A549 (cell line): Measurements from ENCODE around the gene RLBP1. TPM values are rescaled to one million over a fixed set of nuclear protein-coding genes. Genes with fewer than 3 reads are reported as not detected.
A peak's percentile ranks its signal among the peaks of the same experiment; 100 is the strongest.

ENCODE experiments used
- ATAC-seq, 2 experiments: fragments of 200-7000 bp in 1 of 2; fragments of >200 bp in 1 of 2; cut with Nextera tagmentation in 1 of 2; cut with Tn5 transposase in 1 of 2; 3 replicates each; pipeline versions ENCODE4 v1.8.0 to v1.9.1; 2018 to 2020; ENCODE audit warnings: mild to moderate bottlenecking in 1 of 2, moderate library complexity in 1 of 2
- CTCF ChIA-PET: fragments of 300-600 bp; sonication (Branson Sonifier 250); formaldehyde crosslinking; extraction: SDS; loops from one replicate; lab custom pipeline; 2021; ENCODE audit warnings: antibody characterized with exemption, inconsistent platforms; lab: Yijun Ruan, JAX
- POLR2A ChIA-PET: fragments of 350-600 bp; formaldehyde crosslinking; extraction: SDS; loops from one replicate; lab custom pipeline; 2021; ENCODE audit warnings: antibody characterized with exemption, inconsistent platforms; lab: Yijun Ruan, JAX
- DNase-seq, 2 experiments: peaks; one replicate each; pipeline versions ENCODE4 v3.0.0 to v3.0.0-alpha.2; 2011 to 2016; ENCODE audit warnings: low read depth in 1 of 2, low spot score in 1 of 2
- FAIRE-seq: peaks from 2 replicates; lab custom pipeline; 2011; peaks lifted over from hg19 to GRCh38; lab: Jason Lieb, UNC
- H3K27ac ChIP-seq, 2 experiments: fragments of >200 bp; sonication (Bioruptor Twin); formaldehyde crosslinking; 3 replicates each; pipeline ENCODE4 v1.5.1; 2016 to 2017
- H3K4me1 ChIP-seq: fragments of >200 bp; sonication (Bioruptor Twin); formaldehyde crosslinking; 3 replicates; pipeline ENCODE4 v1.6.1; 2016
- H3K4me2 ChIP-seq: fragments of >200 bp; sonication (Bioruptor Twin); formaldehyde crosslinking; 3 replicates; pipeline ENCODE4 v1.6.1; 2016
- H3K4me3 ChIP-seq: fragments of >200 bp; sonication (Bioruptor Twin); formaldehyde crosslinking; 3 replicates; pipeline ENCODE4 v1.5.1; 2016
- H3K9me3 ChIP-seq: fragments of >200 bp; sonication (Bioruptor Twin); formaldehyde crosslinking; 3 replicates; pipeline ENCODE4 v1.6.1; 2016
- BHLHE40 ChIP-seq: IDR thresholded peaks from 2 replicates; pipeline ENCODE4 v1.6.1; 2012; ENCODE audit warnings: low read depth, low read length, inconsistent platforms
- CBX8 ChIP-seq: fragments of 200-600 bp; sonication (generic); IDR thresholded peaks from 2 replicates; pipeline ENCODE4 v1.6.1; 2016
- CHD4 ChIP-seq: fragments of 200-600 bp; sonication (generic); IDR thresholded peaks from 2 replicates; pipeline ENCODE4 v1.6.1; 2016; ENCODE audit warnings: antibody characterized with exemption, mild to moderate bottlenecking, borderline replicate concordance
- EHF ChIP-seq: fragments of 250-450 bp; sonication (Bioruptor Pico); IDR thresholded peaks from 2 replicates; pipeline ENCODE4 v1.5.0; 2020; ENCODE audit warnings: mild to moderate bottlenecking
- EP300 ChIP-seq, 2 experiments: fragments of >200 bp; sonication (Bioruptor Twin); formaldehyde crosslinking; IDR thresholded peaks; 2 replicates in 1 of 2; 3 replicates in 1 of 2; pipeline ENCODE4 v1.6.1; 2016 to 2017
- ESRRA ChIP-seq: fragments of 150-350 bp; IDR thresholded peaks from 2 replicates; pipeline ENCODE4 v1.6.1; 2014; ENCODE audit warnings: mild to moderate bottlenecking, low read length, borderline replicate concordance
- FOSB ChIP-seq: fragments of 250-450 bp; sonication (Bioruptor Pico); IDR thresholded peaks from 2 replicates; pipeline ENCODE4 v1.5.0; 2020; ENCODE audit warnings: mild to moderate bottlenecking, moderate library complexity
- FOSL2 ChIP-seq, 2 experiments: fragments of 450-650 bp in 1 of 2; fragments of >200 bp in 1 of 2; sonication (Bioruptor Twin) in 1 of 2; formaldehyde crosslinking; IDR thresholded peaks; 2 replicates each; pipeline versions ENCODE4 v1.5.0 to v1.6.1; 2016 to 2020; ENCODE audit warnings: mild to moderate bottlenecking in 1 of 2, moderate library complexity in 1 of 2
- GATA3 ChIP-seq: IDR thresholded peaks from 2 replicates; pipeline ENCODE4 v1.6.1; 2012; ENCODE audit warnings: borderline replicate concordance
- HDAC2 ChIP-seq: fragments of 200-600 bp; sonication (generic); IDR thresholded peaks from 2 replicates; pipeline ENCODE4 v1.6.1; 2016
- HOXB5 ChIP-seq: fragments of 250-450 bp; sonication (Bioruptor Pico); IDR thresholded peaks from 2 replicates; pipeline ENCODE4 v1.5.0; 2020; ENCODE audit warnings: mild to moderate bottlenecking, moderate library complexity
- JUN ChIP-seq, 2 experiments: fragments of >200 bp; sonication (Bioruptor Twin); formaldehyde crosslinking; IDR thresholded peaks; 2 replicates in 1 of 2; 3 replicates in 1 of 2; pipeline ENCODE4 v1.6.1; 2016 to 2017
- JUNB ChIP-seq: fragments of >200 bp; sonication (Bioruptor Twin); formaldehyde crosslinking; IDR thresholded peaks from 2 replicates; pipeline ENCODE4 v1.6.1; 2016
- MAFK ChIP-seq: fragments of 450-650 bp; IDR thresholded peaks from 2 replicates; pipeline ENCODE4 v1.6.1; 2014; ENCODE audit not compliant: partially characterized antibody
- MAZ ChIP-seq: fragments of 150-350 bp; IDR thresholded peaks from 2 replicates; pipeline ENCODE4 v1.6.1; 2014; ENCODE audit warnings: antibody characterized with exemption, low read depth, low read length, borderline replicate concordance
- MYC ChIP-seq: IDR thresholded peaks from 2 replicates; pipeline ENCODE4 v1.6.1; 2012; ENCODE audit warnings: mild to moderate bottlenecking, inconsistent platforms, low read length, improper control_type of control experiment, borderline replicate concordance
- NFE2L2 ChIP-seq: fragments of 150-350 bp; conservative IDR thresholded peaks from 2 replicates; pipeline ENCODE4 v1.6.1; 2014; ENCODE audit warnings: low read length
- POLR2AphosphoS2 ChIP-seq: conservative IDR thresholded peaks from 2 replicates; pipeline ENCODE4 v1.6.1; 2012; ENCODE audit warnings: low read length, improper control_type of control experiment, inconsistent platforms
- RAD21 ChIP-seq, 2 experiments: fragments of >200 bp in 1 of 2; sonication (Bioruptor Twin) in 1 of 2; formaldehyde crosslinking in 1 of 2; IDR thresholded peaks in 1 of 2; conservative IDR thresholded peaks in 1 of 2; 2 replicates in 1 of 2; 3 replicates in 1 of 2; pipeline ENCODE4 v1.6.1; 2012 to 2018; ENCODE audit warnings: inconsistent platforms in 1 of 2
- RCOR1 ChIP-seq: fragments of 150-350 bp; IDR thresholded peaks from 2 replicates; pipeline ENCODE4 v1.6.1; 2014; ENCODE audit warnings: antibody characterized with exemption, low read length, low read depth
- REST ChIP-seq: fragments of 200-600 bp; sonication (generic); IDR thresholded peaks from 2 replicates; pipeline ENCODE4 v1.6.1; 2016; ENCODE audit warnings: antibody characterized with exemption, mild to moderate bottlenecking, moderate library complexity
- RFX5 ChIP-seq: fragments of 450-650 bp; IDR thresholded peaks from 2 replicates; pipeline ENCODE4 v1.7.1; 2014; ENCODE audit warnings: antibody characterized with exemption, mild to moderate bottlenecking, moderate library complexity
- SMC3 ChIP-seq: fragments of >200 bp; sonication (Bioruptor Twin); formaldehyde crosslinking; IDR thresholded peaks from 3 replicates; pipeline ENCODE4 v1.6.1; 2018; ENCODE audit warnings: inconsistent platforms
- SREBF2 ChIP-seq: fragments of 450-650 bp; IDR thresholded peaks from 2 replicates; pipeline ENCODE4 v1.6.1; 2014; ENCODE audit warnings: mild to moderate bottlenecking, moderate library complexity
- ZC3H11A ChIP-seq: fragments of 450-650 bp; IDR thresholded peaks from 2 replicates; pipeline ENCODE4 v1.6.1; 2014; ENCODE audit warnings: antibody characterized with exemption, mild to moderate bottlenecking
- ZNF302 ChIP-seq: fragments of 250-450 bp; sonication (Bioruptor Pico); IDR thresholded peaks from 2 replicates; pipeline ENCODE4 v1.9.0; 2021; ENCODE audit warnings: inconsistent platforms, mild to moderate bottlenecking, moderate library complexity
- WGBS: methylation state at CpG from one replicate; pipeline ENCODE4 v1.1.6; 2017; ENCODE audit errors: missing lambda C conversion rate; 5-methylcytosine and 5-hydroxymethylcytosine counted together
- polyA plus RNA-seq, 4 experiments: library from polyadenylated mRNA; depleted of rRNA in 3 of 4; stranded (reverse); fragments of >200 nt; fragmentation: RNase III in 1 of 4; extraction: RNeasy Plus Mini Kit Qiagen cat#74134 plus additional on column Dnase treatment in 1 of 4; gene quantifications; 2 replicates in 3 of 4; 3 replicates in 1 of 4; pipeline ENCODE4 v1.2.3, GENCODE V29; 2011 to 2017
- TF ChIP-seq, protein P1 (sequence below): fragments of >200 bp; sonication (Bioruptor Twin); formaldehyde crosslinking; IDR thresholded peaks from 3 replicates; pipeline ENCODE4 v1.6.1; 2016
- TF ChIP-seq, protein P2 (sequence below): IDR thresholded peaks from 2 replicates; pipeline ENCODE4 v1.6.1; 2012

Gene RLBP1
- polyA plus RNA-seq, 2 of the 4 experiments (the other 2 are of a cell fraction) = not detected

GRCh38 chr15:89167267-89168176, 53.9 kb downstream of the RLBP1 start:
- FAIRE-seq (no peak), DNase-seq (peak; percentile 44 to 48), ATAC-seq (peak; percentile 60 to 63)
- Histone ChIP-seq H3K4me1 (peaks cover 36% of the 10 kb centered on the region), H3K4me2 (peak overlapping the region; percentile 43), H3K9me3 (no peaks in the 10 kb centered on the region), H3K4me3 (no peak overlapping the region), H3K27ac (peak overlapping the region; percentile 60 to 71; a peak in 5 of 6 replicates)
- WGBS = 21% methylated on average over 7 of the region's 7 CpGs
- CTCF ChIA-PET = interaction anchor here (0.7 to 21.7 kb wide), 21 partner anchors 7 to 308 kb away, joined by 3 to 735 read pairs (median 4); partner anchors contain the start of gene ABHD2
- POLR2A ChIA-PET = interaction anchor here (0.9 to 1.3 kb wide), 2 partner anchors 47 to 48 kb away, joined by 3 read pairs; no protein-coding TSS in a partner anchor
- TF ChIP-seq, protein P1, sequence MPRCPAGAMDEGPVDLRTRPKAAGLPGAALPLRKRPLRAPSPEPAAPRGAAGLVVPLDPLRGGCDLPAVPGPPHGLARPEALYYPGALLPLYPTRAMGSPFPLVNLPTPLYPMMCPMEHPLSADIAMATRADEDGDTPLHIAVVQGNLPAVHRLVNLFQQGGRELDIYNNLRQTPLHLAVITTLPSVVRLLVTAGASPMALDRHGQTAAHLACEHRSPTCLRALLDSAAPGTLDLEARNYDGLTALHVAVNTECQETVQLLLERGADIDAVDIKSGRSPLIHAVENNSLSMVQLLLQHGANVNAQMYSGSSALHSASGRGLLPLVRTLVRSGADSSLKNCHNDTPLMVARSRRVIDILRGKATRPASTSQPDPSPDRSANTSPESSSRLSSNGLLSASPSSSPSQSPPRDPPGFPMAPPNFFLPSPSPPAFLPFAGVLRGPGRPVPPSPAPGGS = no peak
- TF ChIP-seq BHLHE40 = no peak
- no peak; the same call in 1 of the 2 replicates for TF ChIP-seq FOSL2 (IDR thresholded peaks at IDR 0.05)
- TF ChIP-seq FOSL2 (CRISPR knock-in tag; IDR thresholded peaks at IDR 0.05) = peak; percentile 81
- TF ChIP-seq MYC = no peak
- peak; percentile 34; the same call in 1 of the 2 replicates for TF ChIP-seq NFE2L2
- no peak for TF ChIP-seq SREBF2
- TF ChIP-seq RFX5 = no peak
- no peak for TF ChIP-seq SMC3
- no peak for TF ChIP-seq FOSB (CRISPR knock-in tag)
- no peak for TF ChIP-seq ESRRA
- no peak for TF ChIP-seq HDAC2
- TF ChIP-seq EP300 (IDR thresholded peaks at IDR 0.05) = no peak
- TF ChIP-seq REST = no peak
- peak; percentile 54; the same call in 1 of the 2 replicates for TF ChIP-seq JUNB
- no peak for TF ChIP-seq CHD4
- no peak for TF ChIP-seq ZC3H11A
- no peak for TF ChIP-seq ZNF302
- peak; percentile 66 for TF ChIP-seq MAFK
- no peak for TF ChIP-seq JUN (IDR thresholded peaks at IDR 0.05)
- TF ChIP-seq MAZ = no peak
- no peak for TF ChIP-seq GATA3
- no peak for TF ChIP-seq CBX8
- TF ChIP-seq, protein P2, sequence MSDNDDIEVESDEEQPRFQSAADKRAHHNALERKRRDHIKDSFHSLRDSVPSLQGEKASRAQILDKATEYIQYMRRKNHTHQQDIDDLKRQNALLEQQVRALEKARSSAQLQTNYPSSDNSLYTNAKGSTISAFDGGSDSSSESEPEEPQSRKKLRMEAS = peak; percentile 20; the same call in 1 of the 2 replicates
- no peak for TF ChIP-seq EHF
- no peak for TF ChIP-seq HOXB5 (CRISPR knock-in tag)
- TF ChIP-seq RCOR1 = no peak
- TF ChIP-seq RAD21 (conservative IDR thresholded peaks at IDR 0.05 in 1 of 2, IDR thresholded peaks at IDR 0.05 in 1 of 2) = no peak
- no peak for TF ChIP-seq POLR2AphosphoS2
